Adrenal gland (tissue), 12 donors: ENCODE measurements around the gene KMT5C. TPM values are rescaled to one million over a fixed set of nuclear protein-coding genes. Genes with fewer than 3 reads are reported as not detected.
A peak's percentile ranks its signal among the peaks of the same experiment; 100 is the strongest.

Source experiments
- DNase-seq, 7 donors: peaks; one replicate each; pipeline ENCODE4 v3.0.0-alpha.2; 2019 to 2020
- H3K27ac ChIP-seq, 5 donors: fragments of 200-600 bp; sonication (generic) in 4 of 5; 1 replicate in 3 of 5; 2 replicates in 2 of 5; pipeline versions ENCODE4 v1.5.1 to v1.8.0; 2016 to 2020; ENCODE audit warnings: mild to moderate bottlenecking in 1 of 5
- H3K27me3 ChIP-seq: fragments of 200-600 bp; 2 replicates; pipeline ENCODE4 v1.8.0; 2021
- H3K36me3 ChIP-seq, 2 donors: fragments of 200-600 bp; replicated peaks in 1 of 2; 1 replicate in 1 of 2; 2 replicates in 1 of 2; pipeline versions ENCODE4 v1.5.1 to v1.8.0; 2018 to 2022
- H3K4me1 ChIP-seq, 2 donors: fragments of 200-600 bp; replicated peaks in 1 of 2; 1 replicate in 1 of 2; 2 replicates in 1 of 2; pipeline versions ENCODE4 v1.5.1 to v1.8.0; 2018 to 2021
- H3K4me3 ChIP-seq, 4 donors: fragments of 200-600 bp; sonication (generic) in 3 of 4; one replicate each; pipeline ENCODE4 v1.5.1; 2016 to 2018
- H3K9me3 ChIP-seq, 3 donors: fragments of 200-600 bp; sonication (generic) in 1 of 3; replicated peaks in 1 of 3; 1 replicate in 2 of 3; 2 replicates in 1 of 3; pipeline versions ENCODE4 v1.5.1 to v1.8.0; 2016 to 2021
- POLR2A ChIP-seq, 2 donors: fragments of 450-650 bp; IDR thresholded peaks; one replicate each; pipeline ENCODE4 v1.6.1; 2017; ENCODE audit warnings: antibody characterized with exemption in 2 of 2, mild to moderate bottlenecking in 2 of 2, moderate library complexity in 1 of 2
- WGBS, 4 donors: extraction: QIAGEN DNeasy Blood & Tissue Kit in 2 of 4; methylation state at CpG; one replicate each; pipeline versions ENCODE4 v1.1.5 to v1.1.7; 2013 to 2017; 5-methylcytosine and 5-hydroxymethylcytosine counted together
- intact Hi-C, 2 donors: fragments of 100-400 bp; cut with DNase I; formaldehyde crosslinking; loops; one replicate each; pipeline versions ENCODE4 v1.14.1 to v1.15.0; 2022 to 2023
- polyA plus RNA-seq, 3 donors: library from polyadenylated mRNA; stranded (reverse); fragments of 200-250 nt in 2 of 3; fragments of 350-450 nt in 1 of 3; fragmentation: Illumina TruSeq in 1 of 3; extraction: RNeasy Lipid Tissue Mini Kit (QIAGEN cat#74804) in 1 of 3; gene quantifications; one replicate each; pipeline ENCODE4 v1.2.3, GENCODE V29; 2013 to 2014
- total RNA-seq, 9 donors: library from RNA; depleted of rRNA in 4 of 9; stranded (reverse); fragments of >200 nt in 4 of 9; fragments of 120-200 nt in 1 of 9; fragmentation: NEBNext Ultra II Directional in 1 of 9; extraction: Animal tissue kit (Norgen Biotek cat#: 25700) in 1 of 9; gene quantifications; one replicate each; pipeline versions ENCODE4 v1.1.0 to v1.2.4, GENCODE V29; 2013 to 2023
- TF ChIP-seq, protein P1 (sequence below), 6 experiments: fragments of 450-650 bp in 4 of 6; fragments of 200-600 bp in 2 of 6; sonication (generic) in 1 of 6; IDR thresholded peaks; 1 replicate in 5 of 6; 2 replicates in 1 of 6; pipeline versions ENCODE4 v1.5.1 to v1.8.0; 2016 to 2021; ENCODE audit warnings: antibody characterized with exemption in 6 of 6, mild to moderate bottlenecking in 2 of 6, moderate library complexity in 1 of 6
- donor health status: healthy with polysubstance abuse.
- donor health status: Bipolar disorder and iron deficiency.
- donor health status: DM: yes; HTN: yes; CAD: no.
- donor health status: DM: no; HTN: no; CAD: no.
- donor health status: DM: no; HTN: no; CAD: no.
- donor health status: DM: yes; HTN: yes; CAD: no.

Gene KMT5C
- total and polyA plus RNA-seq, 12 donors: 1.4 to 56.7 (median 15.4) TPM

DNA sequence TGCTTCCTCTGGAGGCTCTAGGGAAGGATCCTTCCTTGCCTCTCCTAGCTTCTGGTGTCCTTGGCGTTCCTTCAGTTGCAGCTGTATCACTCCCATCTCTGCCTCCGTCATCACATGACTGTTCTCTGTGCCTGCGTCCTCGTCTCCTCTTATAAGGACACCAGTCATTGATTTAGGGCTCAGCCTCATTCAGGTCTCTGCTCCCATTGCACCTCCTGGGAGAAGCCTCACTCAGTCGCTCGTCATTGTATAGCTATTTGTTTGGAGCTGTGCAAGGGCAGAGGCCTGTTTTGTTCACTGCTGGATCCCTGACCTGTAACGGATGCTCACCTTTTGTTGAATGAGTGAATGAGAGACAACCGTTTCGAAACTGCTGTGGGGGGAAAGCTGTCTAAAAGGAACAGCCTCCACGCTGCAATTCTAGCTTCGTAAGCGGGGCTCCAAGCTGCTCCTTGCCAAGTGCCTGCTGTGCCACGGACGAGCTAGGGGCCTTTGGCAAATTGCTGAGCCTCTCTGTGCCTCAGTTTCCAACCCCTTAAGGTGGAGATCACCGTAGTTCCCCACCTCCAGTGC lies 38.7 kb upstream of the KMT5C start:
- H3K27me3 ChIP-seq: no peaks in the 10 kb centered on the region
- H3K9me3 ChIP-seq: no peaks in the 10 kb centered on the region
- intact Hi-C loops: loop anchor here in 1 of 2 donors (5.0 kb wide), 1 partner anchor 81 kb away; the partner anchor contains the start of gene TMEM238
- H3K27ac ChIP-seq: peak overlapping the region in 2 of 5 donors; percentile 6 to 30
- TF ChIP-seq, protein P1, sequence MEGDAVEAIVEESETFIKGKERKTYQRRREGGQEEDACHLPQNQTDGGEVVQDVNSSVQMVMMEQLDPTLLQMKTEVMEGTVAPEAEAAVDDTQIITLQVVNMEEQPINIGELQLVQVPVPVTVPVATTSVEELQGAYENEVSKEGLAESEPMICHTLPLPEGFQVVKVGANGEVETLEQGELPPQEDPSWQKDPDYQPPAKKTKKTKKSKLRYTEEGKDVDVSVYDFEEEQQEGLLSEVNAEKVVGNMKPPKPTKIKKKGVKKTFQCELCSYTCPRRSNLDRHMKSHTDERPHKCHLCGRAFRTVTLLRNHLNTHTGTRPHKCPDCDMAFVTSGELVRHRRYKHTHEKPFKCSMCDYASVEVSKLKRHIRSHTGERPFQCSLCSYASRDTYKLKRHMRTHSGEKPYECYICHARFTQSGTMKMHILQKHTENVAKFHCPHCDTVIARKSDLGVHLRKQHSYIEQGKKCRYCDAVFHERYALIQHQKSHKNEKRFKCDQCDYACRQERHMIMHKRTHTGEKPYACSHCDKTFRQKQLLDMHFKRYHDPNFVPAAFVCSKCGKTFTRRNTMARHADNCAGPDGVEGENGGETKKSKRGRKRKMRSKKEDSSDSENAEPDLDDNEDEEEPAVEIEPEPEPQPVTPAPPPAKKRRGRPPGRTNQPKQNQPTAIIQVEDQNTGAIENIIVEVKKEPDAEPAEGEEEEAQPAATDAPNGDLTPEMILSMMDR (IDR thresholded peaks at IDR 0.05): no peak
- TF ChIP-seq POLR2A (IDR thresholded peaks at IDR 0.05): peak in 1 of 2 donors; percentile 38
- 50 to 55% (median 52%) methylated on average over 15 of the region's 15 CpGs for WGBS, 4 donors
- H3K36me3 ChIP-seq: peaks cover 0 to 12% of the 10 kb centered on the region in 2 donors
- no peak overlapping the region for H3K4me3 ChIP-seq
- peaks cover 3 to 9% of the 10 kb centered on the region in 2 donors for H3K4me1 ChIP-seq
- DNase-seq: peak in 6 of 7 donors; percentile 58 to 80 (median 70)

DNA sequence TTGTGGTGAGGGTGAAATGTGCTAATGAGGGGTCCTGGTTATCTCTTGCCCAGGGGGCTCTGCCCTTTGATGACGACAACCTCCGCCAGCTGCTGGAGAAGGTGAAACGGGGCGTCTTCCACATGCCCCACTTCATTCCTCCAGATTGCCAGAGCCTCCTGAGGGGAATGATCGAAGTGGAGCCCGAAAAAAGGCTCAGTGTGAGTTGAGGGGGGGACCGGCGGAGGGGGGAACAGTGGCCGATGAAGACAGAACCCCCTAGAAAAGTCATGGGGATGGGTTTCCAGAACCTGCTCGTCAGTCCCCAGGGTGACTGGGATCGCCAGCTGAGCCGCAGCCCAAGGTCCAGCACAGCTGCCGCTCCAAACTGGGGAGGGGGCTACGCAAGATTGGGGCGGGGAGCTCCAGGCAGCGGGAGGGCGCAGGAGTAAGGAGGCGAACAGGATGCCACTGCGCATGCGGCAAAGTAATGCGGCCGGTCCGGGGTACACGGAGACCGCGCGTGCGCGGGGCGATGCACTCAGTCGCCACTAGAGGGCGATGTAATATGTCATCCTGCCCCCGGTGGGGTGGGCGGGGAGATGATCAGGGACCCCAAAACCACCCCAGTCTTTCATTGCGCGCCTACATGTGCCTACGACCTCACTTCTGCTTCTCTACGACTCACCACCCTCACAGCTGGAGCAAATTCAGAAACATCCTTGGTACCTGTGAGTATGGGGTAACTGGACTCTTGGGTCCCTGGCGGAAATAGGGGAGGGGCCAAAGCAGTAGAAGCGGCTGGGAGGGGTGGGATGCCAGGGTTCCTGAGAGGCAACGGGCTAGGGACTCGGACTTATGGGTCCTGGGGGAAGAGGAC lies 38.0 kb upstream of the KMT5C start:
- intact Hi-C loops: loop anchor here in 1 of 2 donors (5.0 kb wide), 1 partner anchor 81 kb away; the partner anchor contains the start of gene TMEM238

DNA sequence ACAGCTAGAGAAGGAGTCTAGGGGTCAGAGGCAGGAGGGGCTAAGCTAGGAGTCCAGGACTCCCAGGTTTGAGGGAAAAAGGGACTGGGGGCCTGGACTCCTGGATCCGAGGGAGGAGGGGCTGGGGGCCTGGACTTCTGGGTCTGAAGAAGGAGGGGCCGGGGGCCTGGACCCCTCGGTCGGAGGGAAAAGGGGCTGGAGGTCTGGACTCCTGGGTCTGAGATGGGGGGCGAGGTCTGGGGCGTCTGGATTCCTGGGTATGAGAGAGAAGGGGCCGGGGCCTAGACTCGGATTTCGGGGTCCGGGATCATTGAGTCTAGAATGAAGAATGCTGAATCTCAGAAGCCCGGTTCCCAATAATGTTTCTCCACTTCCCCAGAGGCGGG lies 37.4 kb upstream of the KMT5C start:
- TF ChIP-seq, protein P1 (IDR thresholded peaks at IDR 0.05): no peak
- no peak for TF ChIP-seq POLR2A (IDR thresholded peaks at IDR 0.05)
- Histone ChIP-seq H3K9me3 (no peaks in the 10 kb centered on the region), H3K36me3 (peaks cover 0 to 12% of the 10 kb centered on the region in 2 donors), H3K4me1 (peaks cover 3 to 9% of the 10 kb centered on the region in 2 donors), H3K27ac (no peak overlapping the region), H3K27me3 (no peaks in the 10 kb centered on the region), H3K4me3 (peak overlapping the region in 1 of 4 donors; percentile 56)
- WGBS, 4 donors: 68 to 76% (median 73%) methylated on average over 11 to 12 of the region's 12 CpGs
- intact Hi-C loops: loop anchor here in 1 of 2 donors (5.0 kb wide), 1 partner anchor 80 kb away; the partner anchor contains the start of gene TMEM238
- no peak for DNase-seq

More for the DNA sequence above, 38.0 kb upstream of the KMT5C start:
- Histone ChIP-seq H3K4me1 (peaks cover 3 to 9% of the 10 kb centered on the region in 2 donors), H3K4me3 (peak overlapping the region in 1 of 4 donors; percentile 56), H3K27me3 (no peaks in the 10 kb centered on the region), H3K27ac (peak overlapping the region in 3 of 5 donors; percentile 6 to 30 (median 8)), H3K9me3 (no peaks in the 10 kb centered on the region), H3K36me3 (peaks cover 0 to 12% of the 10 kb centered on the region in 2 donors)
- peak; percentile 80 to 92 (median 89) for DNase-seq
- TF ChIP-seq, protein P1 (IDR thresholded peaks at IDR 0.05): peak; percentile 90 to 98 (median 94)
- TF ChIP-seq POLR2A (IDR thresholded peaks at IDR 0.05): no peak
- WGBS, 4 donors: 12 to 22% (median 13%) methylated on average over 20 to 42 of the region's 42 CpGs

DNA sequence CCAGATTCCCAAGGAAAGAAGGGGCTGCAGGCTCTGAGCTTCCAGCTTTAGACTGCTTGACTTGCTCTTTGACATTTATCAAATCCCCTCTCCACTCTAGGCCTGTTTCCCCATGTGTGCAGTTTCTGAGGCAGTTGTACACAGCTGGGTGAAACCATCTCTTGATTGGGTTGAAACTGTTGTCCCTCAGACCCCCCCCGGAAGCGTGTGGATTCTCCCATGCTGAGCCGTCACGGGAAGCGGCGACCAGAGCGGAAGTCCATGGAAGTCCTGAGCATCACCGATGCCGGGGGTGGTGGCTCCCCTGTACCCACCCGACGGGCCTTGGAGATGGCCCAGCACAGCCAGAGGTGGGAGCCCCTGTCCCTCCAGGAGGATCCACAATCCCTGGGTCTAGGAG lies 36.2 kb upstream of the KMT5C start:
- no peaks in the 10 kb centered on the region for H3K27me3 ChIP-seq
- peaks cover 3 to 9% of the 10 kb centered on the region in 2 donors for H3K4me1 ChIP-seq
- WGBS, 4 donors: 94 to 96% (median 95%) methylated on average over 7 to 11 of the region's 11 CpGs
- no peak for DNase-seq
- TF ChIP-seq, protein P1 (IDR thresholded peaks at IDR 0.05): no peak
- no peak for TF ChIP-seq POLR2A (IDR thresholded peaks at IDR 0.05)
- intact Hi-C loops: loop anchor here in 1 of 2 donors (5.0 kb wide), 1 partner anchor 79 kb away; the partner anchor contains the start of gene TMEM238
- H3K27ac ChIP-seq: no peak overlapping the region
- H3K36me3 ChIP-seq: peaks cover 0 to 12% of the 10 kb centered on the region in 2 donors
- H3K4me3 ChIP-seq: no peak overlapping the region
- H3K9me3 ChIP-seq: no peaks in the 10 kb centered on the region
